ENCODE measurements around the gene SLC6A4. TPM values are rescaled to one million over a fixed set of nuclear protein-coding genes. Genes with fewer than 3 reads are reported as not detected.

SLC6A4 gene
- total and polyA plus RNA-seq, 2 experiments from 2014 or later = 0.06 to 0.14 TPM

DNA sequence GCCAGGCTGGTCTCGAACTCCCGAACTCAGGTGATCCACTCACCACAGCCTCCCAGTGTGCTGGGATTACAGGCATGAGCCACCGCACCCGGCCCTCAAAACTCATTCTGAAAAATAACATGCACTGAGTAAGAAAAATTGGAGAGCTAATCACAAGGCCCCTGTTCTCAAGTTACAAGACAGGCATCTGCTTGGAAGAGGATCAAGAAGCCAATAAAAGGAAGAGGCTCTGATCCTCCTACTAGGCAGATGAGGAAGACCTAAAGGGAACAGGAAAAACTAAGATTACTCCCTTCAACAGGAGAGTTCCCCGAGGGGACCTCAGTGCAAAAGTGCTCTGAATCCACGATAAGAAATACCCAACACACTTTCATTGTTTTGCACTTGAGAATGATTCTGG, 37.9 kb upstream of the SLC6A4 start (continued):
- TF ChIP-seq EZH2phosphoT487 (IDR thresholded peaks at IDR 0.05; ENCODE audit: unreplicated experiment) = no peak
- TF ChIP-seq, protein P1, sequence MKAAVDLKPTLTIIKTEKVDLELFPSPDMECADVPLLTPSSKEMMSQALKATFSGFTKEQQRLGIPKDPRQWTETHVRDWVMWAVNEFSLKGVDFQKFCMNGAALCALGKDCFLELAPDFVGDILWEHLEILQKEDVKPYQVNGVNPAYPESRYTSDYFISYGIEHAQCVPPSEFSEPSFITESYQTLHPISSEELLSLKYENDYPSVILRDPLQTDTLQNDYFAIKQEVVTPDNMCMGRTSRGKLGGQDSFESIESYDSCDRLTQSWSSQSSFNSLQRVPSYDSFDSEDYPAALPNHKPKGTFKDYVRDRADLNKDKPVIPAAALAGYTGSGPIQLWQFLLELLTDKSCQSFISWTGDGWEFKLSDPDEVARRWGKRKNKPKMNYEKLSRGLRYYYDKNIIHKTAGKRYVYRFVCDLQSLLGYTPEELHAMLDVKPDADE (IDR thresholded peaks at IDR 0.05) = no peak
- TF ChIP-seq EZH2 (IDR thresholded peaks at IDR 0.05; ENCODE audit: low read depth, unreplicated experiment) = no peak
- no peak for TF ChIP-seq STAT1 (IDR thresholded peaks at IDR 0.05; ENCODE audit: unreplicated experiment)
- TF ChIP-seq, protein P2, sequence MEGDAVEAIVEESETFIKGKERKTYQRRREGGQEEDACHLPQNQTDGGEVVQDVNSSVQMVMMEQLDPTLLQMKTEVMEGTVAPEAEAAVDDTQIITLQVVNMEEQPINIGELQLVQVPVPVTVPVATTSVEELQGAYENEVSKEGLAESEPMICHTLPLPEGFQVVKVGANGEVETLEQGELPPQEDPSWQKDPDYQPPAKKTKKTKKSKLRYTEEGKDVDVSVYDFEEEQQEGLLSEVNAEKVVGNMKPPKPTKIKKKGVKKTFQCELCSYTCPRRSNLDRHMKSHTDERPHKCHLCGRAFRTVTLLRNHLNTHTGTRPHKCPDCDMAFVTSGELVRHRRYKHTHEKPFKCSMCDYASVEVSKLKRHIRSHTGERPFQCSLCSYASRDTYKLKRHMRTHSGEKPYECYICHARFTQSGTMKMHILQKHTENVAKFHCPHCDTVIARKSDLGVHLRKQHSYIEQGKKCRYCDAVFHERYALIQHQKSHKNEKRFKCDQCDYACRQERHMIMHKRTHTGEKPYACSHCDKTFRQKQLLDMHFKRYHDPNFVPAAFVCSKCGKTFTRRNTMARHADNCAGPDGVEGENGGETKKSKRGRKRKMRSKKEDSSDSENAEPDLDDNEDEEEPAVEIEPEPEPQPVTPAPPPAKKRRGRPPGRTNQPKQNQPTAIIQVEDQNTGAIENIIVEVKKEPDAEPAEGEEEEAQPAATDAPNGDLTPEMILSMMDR (conservative IDR thresholded peaks at IDR 0.05; ENCODE audit: low read depth in 2 of 2) = no peak
- no peak for TF ChIP-seq ZNF331 (CRISPR knock-in tag; IDR thresholded peaks at IDR 0.05; ENCODE audit: low read depth)
- TF ChIP-seq POLR2AphosphoS5 (IDR thresholded peaks at IDR 0.05; ENCODE audit: low read depth) = no peak

DNA sequence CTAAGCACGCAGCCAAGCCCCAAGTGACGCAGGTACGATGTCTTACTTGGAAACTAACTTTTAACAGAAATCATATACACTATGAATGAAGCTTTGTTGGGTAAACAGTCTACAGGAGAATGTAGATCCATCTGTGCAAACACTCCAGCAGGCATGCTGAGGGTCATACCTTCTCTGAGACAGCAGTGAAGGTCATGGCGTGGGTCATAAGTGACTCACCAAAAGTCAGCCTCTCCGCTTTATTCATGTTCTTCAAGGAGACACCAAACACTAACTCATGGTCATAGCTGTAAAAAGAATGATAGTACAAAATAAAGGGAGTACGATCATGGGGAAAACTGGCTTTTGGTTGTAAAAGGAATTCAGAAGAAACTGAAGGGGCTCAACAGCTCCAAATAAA, 35.6 kb upstream of the SLC6A4 start:
- no peaks in the 10 kb centered on the region for H3K9me3 Mint-ChIP-seq
- no peak overlapping the region for H3K4me3 Mint-ChIP-seq
- H3K36me3 Mint-ChIP-seq (ENCODE audit: low read depth) = peaks cover 53% of the 10 kb centered on the region
- H3K4me2 ChIP-seq = no peak overlapping the region
- ATAC-seq (no peak), DNase-seq (ENCODE audit: low spot score) (no peak)
- no peaks in the 10 kb centered on the region for H3K9me2 ChIP-seq (ENCODE audit: insufficient read depth)
- no peaks in the 10 kb centered on the region for H3K27me3 ChIP-seq (ENCODE audit: insufficient read depth)
- H3K79me2 ChIP-seq (replicated peaks; ENCODE audit: insufficient read depth) = no peaks in the 10 kb centered on the region
- H3K27ac Mint-ChIP-seq = no peak overlapping the region
- no peak overlapping the region for H3K4me3 ChIP-seq
- H3F3A ChIP-seq (replicated peaks; ENCODE audit: low read depth) = no peaks in the 10 kb centered on the region
- peaks cover 3% of the 10 kb centered on the region; the same call in 2 of the 3 replicates for H3K4me1 Mint-ChIP-seq
- H3K4me1 ChIP-seq (ENCODE audit: insufficient read depth) = no peaks in the 10 kb centered on the region
- H3K36me3 ChIP-seq (ENCODE audit: insufficient read depth) = peaks cover 29% of the 10 kb centered on the region
- H3K27me3 Mint-ChIP-seq (ENCODE audit: insufficient read depth, low read depth, poor library complexity) = no peaks in the 10 kb centered on the region
- no peak overlapping the region for H3K27ac ChIP-seq (ENCODE audit: low read depth)
- no peaks in the 10 kb centered on the region; the same call in 1 of the 2 replicates for H4K20me1 ChIP-seq (replicated peaks; ENCODE audit: insufficient read depth)
- no peak overlapping the region for H2AFZ ChIP-seq
- no peak for TF ChIP-seq ZNF114 (CRISPR knock-in tag; IDR thresholded peaks at IDR 0.05)
- no peak for TF ChIP-seq CREB1 (CRISPR knock-in tag; IDR thresholded peaks at IDR 0.05; ENCODE audit: low read depth)
- TF ChIP-seq, protein P3, sequence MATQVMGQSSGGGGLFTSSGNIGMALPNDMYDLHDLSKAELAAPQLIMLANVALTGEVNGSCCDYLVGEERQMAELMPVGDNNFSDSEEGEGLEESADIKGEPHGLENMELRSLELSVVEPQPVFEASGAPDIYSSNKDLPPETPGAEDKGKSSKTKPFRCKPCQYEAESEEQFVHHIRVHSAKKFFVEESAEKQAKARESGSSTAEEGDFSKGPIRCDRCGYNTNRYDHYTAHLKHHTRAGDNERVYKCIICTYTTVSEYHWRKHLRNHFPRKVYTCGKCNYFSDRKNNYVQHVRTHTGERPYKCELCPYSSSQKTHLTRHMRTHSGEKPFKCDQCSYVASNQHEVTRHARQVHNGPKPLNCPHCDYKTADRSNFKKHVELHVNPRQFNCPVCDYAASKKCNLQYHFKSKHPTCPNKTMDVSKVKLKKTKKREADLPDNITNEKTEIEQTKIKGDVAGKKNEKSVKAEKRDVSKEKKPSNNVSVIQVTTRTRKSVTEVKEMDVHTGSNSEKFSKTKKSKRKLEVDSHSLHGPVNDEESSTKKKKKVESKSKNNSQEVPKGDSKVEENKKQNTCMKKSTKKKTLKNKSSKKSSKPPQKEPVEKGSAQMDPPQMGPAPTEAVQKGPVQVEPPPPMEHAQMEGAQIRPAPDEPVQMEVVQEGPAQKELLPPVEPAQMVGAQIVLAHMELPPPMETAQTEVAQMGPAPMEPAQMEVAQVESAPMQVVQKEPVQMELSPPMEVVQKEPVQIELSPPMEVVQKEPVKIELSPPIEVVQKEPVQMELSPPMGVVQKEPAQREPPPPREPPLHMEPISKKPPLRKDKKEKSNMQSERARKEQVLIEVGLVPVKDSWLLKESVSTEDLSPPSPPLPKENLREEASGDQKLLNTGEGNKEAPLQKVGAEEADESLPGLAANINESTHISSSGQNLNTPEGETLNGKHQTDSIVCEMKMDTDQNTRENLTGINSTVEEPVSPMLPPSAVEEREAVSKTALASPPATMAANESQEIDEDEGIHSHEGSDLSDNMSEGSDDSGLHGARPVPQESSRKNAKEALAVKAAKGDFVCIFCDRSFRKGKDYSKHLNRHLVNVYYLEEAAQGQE (IDR thresholded peaks at IDR 0.05; ENCODE audit: unreplicated experiment) = no peak
- no peak for TF ChIP-seq JUNB (IDR thresholded peaks at IDR 0.05; ENCODE audit: unreplicated experiment)
- TF ChIP-seq EZH2phosphoT487 (IDR thresholded peaks at IDR 0.05; ENCODE audit: unreplicated experiment) = no peak
- TF ChIP-seq, protein P1 (IDR thresholded peaks at IDR 0.05) = no peak
- no peak for TF ChIP-seq POLR2AphosphoS5 (IDR thresholded peaks at IDR 0.05; ENCODE audit: low read depth)
- no peak for TF ChIP-seq ZNF331 (CRISPR knock-in tag; IDR thresholded peaks at IDR 0.05; ENCODE audit: low read depth)
- no peak for TF ChIP-seq STAT1 (IDR thresholded peaks at IDR 0.05; ENCODE audit: unreplicated experiment)
- no peak for TF ChIP-seq NANOG (IDR thresholded peaks at IDR 0.05; ENCODE audit: borderline replicate concordance)
